GM21390 (cell line): ENCODE measurements around the gene POU2AF1.
"Not testable (repeated sequence)": the region's sequence is repeated elsewhere in the genome, so short reads cannot be mapped to it uniquely, and the experiment has no call there.

ENCODE experiments used
- ATAC-seq: cut with Tn5 transposase; IDR thresholded peaks from one replicate; pipeline ENCODE4 v1.9.1; 2021; ENCODE audit not compliant: unreplicated experiment

POU2AF1 gene

GRCh38 chr11:111320728-111321568, 58.1 kb downstream of the POU2AF1 start:
- no peak for ATAC-seq

- ATAC-seq: not testable (repeated sequence)
Measured at GRCh38 chr11:111320199-111320598, 58.9 kb downstream of the POU2AF1 start.

GRCh38 chr11:111319296-111319695, 59.8 kb downstream of the POU2AF1 start:
- no peak for ATAC-seq

GRCh38 chr11:111312076-111312475, 67.0 kb downstream of the POU2AF1 start:
- no peak for ATAC-seq

- ATAC-seq: no peak
Measured at GRCh38 chr11:111310723-111311122, 68.4 kb downstream of the POU2AF1 start.

GRCh38 chr11:111310088-111310487, 69.0 kb downstream of the POU2AF1 start:
- no peak for ATAC-seq

GRCh38 chr11:111309215-111309915, 69.7 kb downstream of the POU2AF1 start:
- ATAC-seq: no peak

GRCh38 chr11:111308140-111308539, 70.9 kb downstream of the POU2AF1 start:
- no peak for ATAC-seq

- ATAC-seq: no peak
Measured at GRCh38 chr11:111307472-111308108, 71.5 kb downstream of the POU2AF1 start.

- ATAC-seq: no peak
Measured at GRCh38 chr11:111306321-111306720, 72.8 kb downstream of the POU2AF1 start.

- ATAC-seq: no peak
Measured at GRCh38 chr11:111305876-111306275, 73.2 kb downstream of the POU2AF1 start.

GRCh38 chr11:111305162-111305802, 73.8 kb downstream of the POU2AF1 start:
- ATAC-seq: no peak

GRCh38 chr11:111303461-111303860, 75.6 kb downstream of the POU2AF1 start:
- no peak for ATAC-seq

GRCh38 chr11:111302298-111302697, 76.8 kb downstream of the POU2AF1 start:
- ATAC-seq: no peak
